Measurements from ENCODE around the gene FTCD. TPM values are rescaled to one million over a fixed set of nuclear protein-coding genes. Genes with fewer than 3 reads are reported as not detected.

Gene FTCD
- total and polyA plus RNA-seq, 2 of the 4 experiments (the other 2 are of a cell fraction), result 0.55 TPM; not detected in 1

DNA sequence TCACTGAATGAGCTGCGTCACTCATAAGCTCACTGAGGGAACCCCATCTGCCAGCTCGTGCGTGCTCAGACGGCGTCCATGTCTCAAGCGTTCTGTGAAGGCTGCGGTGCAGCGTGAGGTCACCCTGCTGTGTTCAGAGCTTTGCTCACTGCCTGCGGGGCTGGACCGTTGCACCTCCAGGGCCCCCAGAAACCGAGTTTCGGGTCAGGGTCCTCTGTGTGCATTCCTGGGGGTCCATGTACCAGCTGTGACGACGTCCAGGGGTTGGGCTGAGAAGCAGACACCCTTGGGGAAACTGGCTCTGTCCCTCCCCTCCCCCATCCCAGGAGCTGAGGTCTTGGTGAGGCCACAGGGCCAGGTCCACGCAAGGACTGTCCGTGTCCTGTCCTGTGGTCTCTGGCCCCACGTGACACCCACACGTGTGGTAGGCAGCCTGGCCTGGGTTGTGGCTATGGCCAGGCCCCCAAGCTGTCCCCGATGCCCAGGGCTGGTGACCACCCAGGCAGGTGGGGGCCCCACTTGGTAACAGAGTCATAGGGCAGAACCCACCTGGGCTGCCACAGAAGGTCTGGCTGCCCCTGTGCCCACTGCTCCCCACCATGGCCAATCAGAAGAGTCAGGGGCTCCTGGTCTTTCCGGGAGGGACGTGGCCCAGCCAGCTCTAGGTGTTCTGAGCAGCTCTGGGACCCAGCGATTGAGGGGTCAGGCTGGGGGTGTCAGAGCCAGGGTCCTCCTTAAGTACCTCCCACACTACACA is 24.4 kb downstream of the FTCD start:
- in situ Hi-C loops (cut with MboI; ENCODE audit: low sequenced_read_pairs) (no loop called here), intact Hi-C loops (cut with micrococcal nuclease) (no loop called here), dilution Hi-C loops (cut with HindIII; ENCODE audit: low sequenced_read_pairs, unreplicated experiment) (no loop called here)
- TF ChIP-seq CEBPB (IDR thresholded peaks at IDR 0.05; ENCODE audit: low read depth, low read length) (no peak), CHD1 (IDR thresholded peaks at IDR 0.05; ENCODE audit: low read depth, low read length) (no peak), MAZ (IDR thresholded peaks at IDR 0.05; ENCODE audit: borderline replicate concordance, low read depth, low read length) (no peak), RFX5 (IDR thresholded peaks at IDR 0.05; ENCODE audit: low read depth, low read length) (no peak), RCOR1 (IDR thresholded peaks at IDR 0.05; ENCODE audit: insufficient replicate concordance, low read length) (no peak), NFE2L2 (IDR thresholded peaks at IDR 0.05; ENCODE audit: low read depth, low read length) (no peak), MAFK (IDR thresholded peaks at IDR 0.05; ENCODE audit: low read depth, low read length) (no peak)
- TF ChIP-seq, protein P1, sequence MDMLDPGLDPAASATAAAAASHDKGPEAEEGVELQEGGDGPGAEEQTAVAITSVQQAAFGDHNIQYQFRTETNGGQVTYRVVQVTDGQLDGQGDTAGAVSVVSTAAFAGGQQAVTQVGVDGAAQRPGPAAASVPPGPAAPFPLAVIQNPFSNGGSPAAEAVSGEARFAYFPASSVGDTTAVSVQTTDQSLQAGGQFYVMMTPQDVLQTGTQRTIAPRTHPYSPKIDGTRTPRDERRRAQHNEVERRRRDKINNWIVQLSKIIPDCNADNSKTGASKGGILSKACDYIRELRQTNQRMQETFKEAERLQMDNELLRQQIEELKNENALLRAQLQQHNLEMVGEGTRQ (IDR thresholded peaks at IDR 0.05; ENCODE audit: low read depth, low read length), result no peak
- Histone ChIP-seq H3K56ac (ENCODE audit: extremely low read depth, insufficient read depth, low read length) (no peak overlapping the region), H3K4me1 (ENCODE audit: control insufficient read depth, insufficient read depth, low read length) (no peaks in the 10 kb centered on the region), H3K9ac (ENCODE audit: low read depth, low read length) (no peak overlapping the region), H4K5ac (ENCODE audit: low read depth, low read length) (no peak overlapping the region), H3K9me1 (ENCODE audit: insufficient read depth, low read length) (peaks cover 6% of the 10 kb centered on the region; the same call in 1 of the 2 replicates), H2BK15ac (ENCODE audit: low read depth, low read length) (no peak overlapping the region), H2AK9ac (replicated peaks; ENCODE audit: low read depth, low read length, poor library complexity) (peak overlapping the region; percentile 58), H3K4ac (ENCODE audit: low read depth, low read length) (no peak overlapping the region), H3K14ac (replicated peaks; ENCODE audit: low read depth, low read length) (no peak overlapping the region), H3K36me3 (ENCODE audit: control insufficient read depth, insufficient read depth, low read length) (peaks cover 60% of the 10 kb centered on the region), H3K79me1 (ENCODE audit: low read depth in 1 of 2, low read length in 2 of 2) (peaks cover 0 to 37% of the 10 kb centered on the region in 2 experiments; a peak in 3 of 4 replicates), H2AK5ac (ENCODE audit: low read depth, low read length) (no peak overlapping the region), H3K4me3 (ENCODE audit: insufficient read depth, low read depth, low read length) (no peak overlapping the region), H2AFZ (replicated peaks; ENCODE audit: low read length, poor library complexity) (peak overlapping the region; percentile 37), H4K91ac (ENCODE audit: insufficient read depth, low read depth, low read length) (no peak overlapping the region), H2BK5ac (ENCODE audit: low read depth, low read length, poor library complexity, severe bottlenecking) (no peak overlapping the region), H3K27ac (ENCODE audit: insufficient read depth, low read length) (no peak overlapping the region), H3K18ac (ENCODE audit: low read depth, low read length) (no peak overlapping the region), H3K23ac (ENCODE audit: low read depth, low read length) (no peak overlapping the region), H4K20me1 (ENCODE audit: insufficient read depth, low read length) (peaks cover 91% of the 10 kb centered on the region), H3K4me2 (ENCODE audit: low read depth, low read length) (no peak overlapping the region), H2BK20ac (ENCODE audit: low read depth, low read length) (no peak overlapping the region), H2BK120ac (ENCODE audit: low read depth, low read length) (no peak overlapping the region), H3K27me3 (ENCODE audit: control insufficient read depth, insufficient read depth, low read length) (no peaks in the 10 kb centered on the region), H4K8ac (ENCODE audit: low read depth in 2 of 2, low read length in 2 of 2) (no peak overlapping the region), H3K9me3 (ENCODE audit: control insufficient read depth, insufficient read depth, low read length) (no peaks in the 10 kb centered on the region)
- ATAC-seq (ENCODE audit: low read depth), result peak; percentile 2
- CTCF ChIA-PET, result interaction anchor here (0.5 kb wide), 1 partner anchor 70 kb away, joined by 5 read pairs; no protein-coding TSS in a partner anchor
- no peak for DNase-seq
- POLR2A ChIA-PET (ENCODE audit: unreplicated experiment), result no interaction called here
- WGBS, 2 experiments (ENCODE audit: extremely low coverage in 2 of 2, insufficient read length in 1 of 2), result 79% methylated on average over 14 of the region's 22 CpGs; no CpG with 5 or more reads in 1 of the 2 experiments
- BruUV-seq (replicated peaks), result no TSS peak
